Stimulated activated CD8-positive, alpha-beta memory T cell treated with anti-CD3 and anti-CD28 coated beads, Interleukin-7, amount 100 ng/mL, for 48 hours (primary cell): ENCODE data around the gene STAT1.

Source experiments
- DNase-seq, 2 donors: peaks; one replicate each; pipeline ENCODE4 v3.0.0-alpha.2; 2020; ENCODE audit warnings: low read depth in 1 of 2; ENCODE audit errors: extremely low read depth in 1 of 2

Gene STAT1

GRCh38 chr2:191032588-191033429 is 18.8 kb upstream of the STAT1 start:
- no peak for DNase-seq

GRCh38 chr2:191031256-191031655 is 17.3 kb upstream of the STAT1 start:
- no peak for DNase-seq

- DNase-seq = no peak
Measured at GRCh38 chr2:191030521-191031154, 16.7 kb upstream of the STAT1 start.

- no peak for DNase-seq
Measured at GRCh38 chr2:191029280-191029950, 15.4 kb upstream of the STAT1 start.

- no peak for DNase-seq
Measured at GRCh38 chr2:191026377-191026776, 12.4 kb upstream of the STAT1 start.

- no peak for DNase-seq
Measured at GRCh38 chr2:191025135-191025534, 11.2 kb upstream of the STAT1 start.

- DNase-seq = no peak
Measured at GRCh38 chr2:191023235-191023679, 9.3 kb upstream of the STAT1 start.

GRCh38 chr2:191020742-191021381 is 6.9 kb upstream of the STAT1 start:
- peak in 1 of 2 donors; percentile 50 for DNase-seq

GRCh38 chr2:191020221-191020741 is 6.3 kb upstream of the STAT1 start:
- DNase-seq = peak; percentile 83 to 86

GRCh38 chr2:191019376-191019775 is 5.4 kb upstream of the STAT1 start:
- no peak for DNase-seq

GRCh38 chr2:191018643-191019119 is 4.7 kb upstream of the STAT1 start:
- peak in 1 of 2 donors; percentile 51 for DNase-seq

- no peak for DNase-seq
Measured at GRCh38 chr2:191018048-191018447, 4.1 kb upstream of the STAT1 start.

- DNase-seq = no peak
Measured at GRCh38 chr2:191015831-191016230, 1.9 kb upstream of the STAT1 start.

GRCh38 chr2:191015239-191015638 is 1.3 kb upstream of the STAT1 start:
- no peak for DNase-seq

GRCh38 chr2:191014653-191015020 is 666 bp upstream of the STAT1 start:
- DNase-seq = no peak

- no peak for DNase-seq
Measured at GRCh38 chr2:191013682-191013931, 364 bp downstream of the STAT1 start.

- no peak for DNase-seq
Measured at GRCh38 chr2:191012845-191013681, 908 bp downstream of the STAT1 start.

- DNase-seq = no peak
Measured at GRCh38 chr2:191012346-191012745, 1.6 kb downstream of the STAT1 start.

GRCh38 chr2:191010887-191011885 is 2.8 kb downstream of the STAT1 start:
- DNase-seq = no peak
